SIG-M5 treated with dmso at 0.1 percent for 504 hours (cell line): ENCODE data around the gene TEX51.
A peak's percentile ranks its signal among the peaks of the same experiment; 100 is the strongest.

ENCODE experiments used
- DNase-seq: peaks from one replicate; lab custom pipeline; 2025; ENCODE audit not compliant: unreplicated experiment; lab: John Stamatoyannopoulos, UW

Gene TEX51

GRCh38 chr2:126877861-126878565 lies 20.7 kb upstream of the TEX51 start:
- no peak for DNase-seq

DNA sequence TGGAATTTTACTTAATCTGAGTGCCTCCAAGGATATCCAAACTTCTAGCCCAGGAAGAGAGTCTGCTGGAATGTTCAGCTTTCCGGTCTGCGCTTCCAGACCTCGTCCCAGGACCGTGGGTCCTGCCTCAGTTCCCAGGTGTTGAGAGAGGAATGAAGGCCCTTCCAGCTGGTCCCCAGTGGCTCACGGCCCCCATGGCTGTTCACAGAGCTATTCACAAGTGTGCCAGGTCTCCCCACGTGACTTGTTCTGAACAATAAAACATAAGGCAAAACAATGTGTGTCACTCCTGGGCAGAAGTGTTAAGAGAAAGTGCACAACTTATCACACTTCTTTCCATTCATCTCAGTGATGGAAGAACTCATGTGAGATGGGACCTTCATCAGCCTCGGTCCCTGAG lies 20.1 kb upstream of the TEX51 start:
- no peak for DNase-seq

DNA sequence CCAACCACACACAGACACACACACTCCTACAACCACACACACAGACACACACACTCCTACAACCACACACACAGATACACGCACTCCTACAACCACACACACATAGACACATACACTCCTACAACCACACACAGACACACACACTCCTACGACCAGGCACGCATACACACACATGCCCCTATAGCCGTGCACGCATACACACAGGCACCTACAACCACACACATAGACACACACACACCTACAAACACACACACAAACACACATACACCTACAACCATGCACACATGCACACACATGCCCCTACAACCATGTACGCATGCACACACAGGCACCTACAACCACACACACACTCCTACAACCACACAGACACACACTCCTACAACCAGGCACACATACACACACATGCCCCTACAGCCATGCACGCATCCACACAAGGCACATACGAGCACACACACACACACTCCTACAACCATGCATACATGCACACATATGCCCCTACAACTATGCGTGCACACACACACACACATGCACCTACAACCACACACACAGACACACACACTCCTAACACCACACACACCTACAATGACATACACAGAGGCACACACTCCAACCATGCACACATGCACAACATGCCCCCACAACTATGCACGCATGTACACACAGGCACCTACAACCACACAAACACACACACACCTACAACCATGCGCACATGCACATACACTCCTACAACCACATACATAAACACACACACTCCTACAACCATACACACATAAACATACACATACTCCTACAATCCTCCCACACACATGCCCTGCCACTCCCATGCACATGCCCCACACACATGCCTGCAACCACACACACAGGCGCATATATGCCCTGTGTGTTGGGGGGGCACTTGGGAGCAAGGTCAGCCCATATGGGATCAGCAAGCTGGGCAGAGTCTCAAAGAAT lies 19.1 kb upstream of the TEX51 start:
- no peak for DNase-seq

DNA sequence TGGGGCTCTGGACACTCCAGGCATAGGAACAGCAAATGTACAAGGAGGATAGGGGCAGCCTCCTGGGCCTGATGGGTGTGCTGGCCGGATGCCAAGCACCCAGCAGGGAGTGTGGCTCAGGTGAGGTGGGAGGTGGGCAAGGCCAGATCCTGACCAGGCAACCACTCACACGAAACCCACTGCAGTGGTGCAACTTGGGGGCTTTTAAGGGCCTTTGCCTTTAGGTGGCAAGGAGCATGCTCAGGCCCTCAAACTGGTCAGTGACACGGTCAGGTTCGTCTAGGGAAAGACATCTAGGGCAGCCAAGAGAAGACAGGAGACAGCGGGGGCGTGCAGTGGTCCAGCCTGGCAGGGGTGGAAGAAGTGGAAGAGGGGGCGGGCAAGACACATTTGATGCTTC lies 18.4 kb upstream of the TEX51 start:
- DNase-seq, result no peak

DNA sequence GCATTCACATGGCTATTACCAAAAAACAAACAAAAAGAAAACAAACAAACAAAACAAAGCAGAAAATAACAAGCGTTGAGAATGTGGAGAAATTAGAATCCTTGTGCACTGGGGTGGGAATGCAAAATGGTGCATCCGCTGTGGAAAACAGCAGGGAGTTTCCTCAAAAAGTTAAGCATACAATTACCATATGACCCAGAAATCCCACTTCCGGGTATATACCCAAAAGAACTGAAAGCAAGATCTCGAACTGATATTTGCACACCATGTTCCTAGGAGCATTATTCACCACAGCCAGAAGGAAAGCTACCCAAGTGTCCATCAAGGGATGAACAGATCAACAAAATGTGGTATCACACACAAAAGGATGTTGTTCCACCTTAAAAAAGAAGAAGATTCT lies 17.9 kb upstream of the TEX51 start:
- no peak for DNase-seq

DNA sequence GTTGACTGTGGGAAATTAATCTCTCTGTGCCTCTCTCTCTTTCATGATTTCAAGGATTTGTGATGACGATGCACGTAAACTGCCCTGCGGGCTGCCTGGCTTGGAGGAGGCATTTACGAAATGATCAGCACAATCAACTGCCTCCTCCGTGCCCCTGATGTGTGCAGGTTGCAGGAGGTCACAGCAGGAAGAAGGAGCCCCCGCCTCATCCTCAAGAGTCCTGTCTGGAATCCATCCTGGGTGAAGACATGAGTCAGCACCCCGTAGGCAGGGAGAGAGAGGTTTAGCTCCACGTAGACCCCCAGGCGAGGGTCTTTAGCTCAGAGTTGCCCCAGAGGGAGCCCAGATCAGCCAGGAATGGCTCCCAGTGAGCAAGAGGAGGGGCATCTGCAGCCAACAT lies 17.1 kb upstream of the TEX51 start:
- no peak for DNase-seq

- DNase-seq, result no peak
These were observed 16.5 kb upstream of the TEX51 start for GRCh38 chr2:126882181-126882580.

DNA sequence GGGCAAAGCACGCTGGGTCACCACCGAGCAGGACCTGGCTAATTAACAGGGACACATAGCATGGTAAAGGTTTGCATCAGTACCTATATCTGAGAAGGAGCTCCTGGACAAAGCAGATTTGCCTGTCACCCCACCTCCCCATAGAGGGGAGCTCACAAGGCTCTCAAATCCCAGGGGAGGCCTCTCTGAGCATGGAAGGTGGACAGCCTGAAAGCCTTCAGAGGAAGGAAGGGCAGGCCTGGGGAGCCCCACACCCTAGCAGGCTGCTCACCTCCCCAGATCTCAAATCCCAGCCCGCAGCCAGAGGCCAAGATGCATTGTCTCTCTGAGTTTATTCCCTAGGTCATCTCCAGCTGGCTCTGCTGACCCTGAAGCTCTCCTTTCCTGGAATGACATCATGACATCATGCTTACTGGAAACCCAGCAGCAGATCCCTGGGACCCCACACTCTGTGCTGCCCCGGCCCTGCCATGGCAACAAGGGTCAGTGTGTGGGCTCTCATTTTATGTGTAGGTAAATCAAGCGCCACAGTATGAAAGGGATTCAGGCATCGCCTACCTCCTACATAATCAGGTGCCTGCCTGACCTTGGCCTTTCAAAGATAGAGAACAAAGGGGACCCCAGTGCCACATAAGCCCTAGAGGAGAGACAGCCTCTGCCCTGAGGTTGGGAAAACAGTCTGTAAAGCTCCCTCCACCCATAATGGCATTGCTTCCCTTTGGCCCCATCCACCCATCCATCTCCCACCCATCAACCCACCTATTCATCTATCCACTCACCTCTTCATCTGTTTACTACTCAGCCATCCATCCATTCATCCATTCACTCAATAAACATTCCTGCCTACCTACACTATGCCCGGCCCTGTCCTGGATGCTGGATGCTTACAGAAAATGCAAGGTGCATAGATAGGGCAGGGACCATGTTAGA lies 15.7 kb upstream of the TEX51 start:
- DNase-seq, result no peak

DNA sequence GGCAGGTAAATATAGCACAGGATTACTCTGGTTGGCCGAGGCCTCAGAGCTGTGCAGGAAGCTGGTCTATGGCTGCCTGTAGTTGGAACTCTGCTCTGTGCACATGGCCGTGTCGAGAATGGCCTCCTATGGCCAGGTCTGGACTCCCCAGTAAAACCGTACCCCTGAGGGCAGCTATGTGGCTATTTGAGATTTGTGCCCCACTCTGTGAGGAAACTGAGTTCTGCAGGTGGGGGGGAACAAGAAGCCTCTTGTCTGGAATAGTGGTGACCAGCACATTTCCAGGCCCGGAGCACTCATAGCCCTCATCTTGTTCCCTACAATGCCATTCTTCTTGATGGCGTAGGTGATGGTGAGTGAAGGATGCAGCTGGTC lies 15.0 kb upstream of the TEX51 start:
- no peak for DNase-seq

- no peak for DNase-seq
These were observed 13.6 kb upstream of the TEX51 start for GRCh38 chr2:126884861-126885750.

DNA sequence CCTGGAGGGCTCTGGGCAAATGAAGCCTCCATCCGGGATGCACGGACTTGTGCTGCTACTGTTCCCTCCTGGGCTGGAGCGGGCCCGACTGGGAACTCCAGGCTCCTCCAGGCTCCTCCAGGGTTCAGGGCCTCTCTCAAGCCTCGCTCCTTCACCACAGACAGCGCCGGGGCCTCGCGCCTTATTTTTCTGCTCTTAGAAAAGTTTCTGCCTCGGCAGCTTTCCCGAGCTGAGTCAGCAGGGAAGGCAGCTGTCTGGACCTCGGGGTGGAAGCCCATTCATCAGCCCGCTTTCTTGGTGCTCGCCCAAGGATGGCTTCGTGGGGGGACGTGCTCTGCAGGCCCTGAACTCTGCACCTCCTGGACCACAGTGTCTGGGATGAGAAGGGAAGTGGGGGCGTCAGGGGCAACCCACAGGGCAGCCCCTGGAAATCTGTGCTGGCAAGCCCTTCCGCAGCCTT lies 12.9 kb upstream of the TEX51 start:
- no peak for DNase-seq

- DNase-seq, result peak; percentile 41
These were observed 12.3 kb upstream of the TEX51 start for GRCh38 chr2:126886211-126886915.

DNA sequence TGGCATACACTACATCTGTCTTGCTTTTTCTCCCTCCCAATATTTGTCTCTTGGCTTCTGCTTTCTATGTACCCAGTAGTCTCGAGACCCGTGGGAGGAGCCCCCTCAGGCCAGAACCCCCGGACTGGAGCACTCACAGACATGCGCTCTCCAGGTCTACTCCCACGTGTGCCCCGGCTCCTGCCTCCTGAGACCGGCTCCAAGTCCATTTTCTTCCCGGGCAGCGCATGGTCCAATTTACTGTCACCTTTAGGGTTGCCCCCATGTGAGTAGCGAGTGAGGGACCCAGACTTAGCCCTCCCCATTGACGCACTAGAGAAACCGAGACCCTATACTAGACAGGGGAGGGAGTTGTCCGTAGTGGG lies 11.8 kb upstream of the TEX51 start:
- DNase-seq, result no peak

- no peak for DNase-seq
These were observed 11.2 kb upstream of the TEX51 start for GRCh38 chr2:126887506-126887905.

DNA sequence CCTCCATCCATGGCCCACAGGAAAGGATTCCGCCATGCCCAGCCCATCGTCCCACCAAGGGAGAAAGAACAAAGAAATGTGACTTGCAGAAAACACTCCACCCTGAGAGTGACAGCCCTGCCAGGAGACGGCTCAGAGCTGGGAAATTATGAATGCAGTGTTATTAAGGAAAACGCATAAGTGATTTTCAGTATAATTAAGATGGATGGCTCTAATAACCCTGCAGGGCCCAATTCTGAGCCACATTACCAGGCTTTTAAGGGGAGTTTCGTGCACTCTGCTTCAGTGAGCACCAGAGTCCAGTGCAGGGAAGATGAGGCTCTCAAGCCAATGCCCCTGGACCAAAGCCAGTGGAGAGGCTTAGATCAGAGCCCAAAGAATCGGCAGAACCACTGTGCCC lies 10.6 kb upstream of the TEX51 start:
- no peak for DNase-seq

- DNase-seq, result no peak
These were observed 9.6 kb upstream of the TEX51 start for GRCh38 chr2:126889071-126889470.

GRCh38 chr2:126889496-126890135 lies 9.1 kb upstream of the TEX51 start:
- DNase-seq, result no peak

- DNase-seq, result no peak
These were observed 8.6 kb upstream of the TEX51 start for GRCh38 chr2:126890136-126890510.
